Colonic mucosa (tissue), 4 donors: Measurements from ENCODE around the gene LCN15. TPM values are rescaled to one million over a fixed set of nuclear protein-coding genes. Genes with fewer than 3 reads are reported as not detected.

Experiments used
- DNase-seq: peaks from one replicate; pipeline ENCODE4 v3.0.0-alpha.2; 2020
- H3K27ac ChIP-seq: fragments of 200-600 bp; one replicate; pipeline ENCODE4 v1.8.0; 2021
- H3K27me3 ChIP-seq: fragments of 200-600 bp; one replicate; pipeline ENCODE4 v1.8.0; 2021
- H3K36me3 ChIP-seq: fragments of 200-600 bp; one replicate; pipeline ENCODE4 v1.8.0; 2021
- H3K4me1 ChIP-seq: fragments of 200-600 bp; one replicate; pipeline ENCODE4 v1.8.0; 2021; ENCODE audit warnings: mild to moderate bottlenecking
- H3K4me3 ChIP-seq: fragments of 200-600 bp; one replicate; pipeline ENCODE4 v1.8.0; 2021
- H3K9ac ChIP-seq, 2 donors: one replicate each; pipeline ENCODE4 v1.7.0; 2013; ENCODE audit warnings: control low read depth in 2 of 2, low read depth in 2 of 2, low read length in 2 of 2
- H3K9me3 ChIP-seq: fragments of 200-600 bp; one replicate; pipeline ENCODE4 v1.8.0; 2021
- intact Hi-C: fragments of 100-400 bp; cut with DNase I; formaldehyde crosslinking; loops from one replicate; pipeline ENCODE4 v1.14.1; 2022
- total RNA-seq, 2 donors: library from RNA; stranded (reverse); fragmentation: NEBNext Ultra II Directional in 1 of 2; extraction: Animal tissue kit (Norgen Biotek cat#: 25700) in 1 of 2; gene quantifications; one replicate each; pipeline ENCODE4 v1.2.1, GENCODE V29; 2021
- TF ChIP-seq, protein P1 (sequence below): fragments of 200-600 bp; IDR thresholded peaks from one replicate; pipeline ENCODE4 v1.8.0; 2022; ENCODE audit warnings: antibody characterized with exemption, mild to moderate bottlenecking
- donor health status: healthy.
- donor health status: DM: no; HTN: no; CAD: no.
- donor health status: DM: no; HTN: no; CAD: no.

The LCN15 gene
- total RNA-seq, 2 donors from 2014 or later, result 3.4 TPM; not detected in 1

DNA sequence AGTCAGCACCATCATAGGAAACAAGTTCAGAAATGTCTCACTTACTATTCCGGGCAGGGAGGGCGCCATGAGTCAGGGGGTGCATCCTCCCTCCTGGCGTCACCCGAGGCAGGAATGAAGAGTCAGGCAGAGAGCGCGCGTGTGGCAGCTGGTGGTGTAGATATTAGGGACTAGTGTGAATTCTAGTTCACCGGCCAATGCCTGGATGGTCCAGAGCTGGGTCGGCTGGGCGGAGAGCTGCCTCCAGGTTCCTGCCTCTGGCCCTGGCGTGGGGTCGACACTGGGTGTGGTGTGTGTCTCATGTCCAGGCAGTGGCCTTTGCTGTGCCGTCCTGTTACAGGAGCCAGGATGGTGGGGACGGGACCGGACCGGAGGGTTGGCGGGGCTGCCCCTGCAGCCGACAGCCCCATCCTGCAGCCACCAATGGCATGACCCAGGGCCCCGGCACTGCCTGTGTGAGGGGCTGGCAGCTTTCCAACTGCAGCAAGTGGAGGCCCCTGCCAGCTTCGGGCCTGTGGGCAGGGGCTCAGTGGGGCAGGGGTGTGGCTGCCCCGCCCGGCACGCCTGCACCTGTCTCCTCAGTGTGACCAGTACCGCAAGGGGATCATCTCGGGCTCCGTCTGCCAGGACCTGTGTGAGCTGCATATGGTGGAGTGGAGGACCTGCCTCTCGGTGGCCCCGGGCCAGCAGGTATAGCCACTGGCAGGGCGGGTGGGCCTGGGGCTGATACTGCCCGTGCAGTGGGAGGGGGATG lies 42.8 kb downstream of the LCN15 start:
- DNase-seq, result no peak
- Histone ChIP-seq H3K27me3 (no peaks in the 10 kb centered on the region), H3K36me3 (peaks cover 6% of the 10 kb centered on the region), H3K4me1 (peaks cover 6% of the 10 kb centered on the region), H3K4me3 (no peak overlapping the region), H3K9me3 (no peaks in the 10 kb centered on the region), H3K27ac (no peak overlapping the region), H3K9ac (no peak overlapping the region)
- TF ChIP-seq, protein P1, sequence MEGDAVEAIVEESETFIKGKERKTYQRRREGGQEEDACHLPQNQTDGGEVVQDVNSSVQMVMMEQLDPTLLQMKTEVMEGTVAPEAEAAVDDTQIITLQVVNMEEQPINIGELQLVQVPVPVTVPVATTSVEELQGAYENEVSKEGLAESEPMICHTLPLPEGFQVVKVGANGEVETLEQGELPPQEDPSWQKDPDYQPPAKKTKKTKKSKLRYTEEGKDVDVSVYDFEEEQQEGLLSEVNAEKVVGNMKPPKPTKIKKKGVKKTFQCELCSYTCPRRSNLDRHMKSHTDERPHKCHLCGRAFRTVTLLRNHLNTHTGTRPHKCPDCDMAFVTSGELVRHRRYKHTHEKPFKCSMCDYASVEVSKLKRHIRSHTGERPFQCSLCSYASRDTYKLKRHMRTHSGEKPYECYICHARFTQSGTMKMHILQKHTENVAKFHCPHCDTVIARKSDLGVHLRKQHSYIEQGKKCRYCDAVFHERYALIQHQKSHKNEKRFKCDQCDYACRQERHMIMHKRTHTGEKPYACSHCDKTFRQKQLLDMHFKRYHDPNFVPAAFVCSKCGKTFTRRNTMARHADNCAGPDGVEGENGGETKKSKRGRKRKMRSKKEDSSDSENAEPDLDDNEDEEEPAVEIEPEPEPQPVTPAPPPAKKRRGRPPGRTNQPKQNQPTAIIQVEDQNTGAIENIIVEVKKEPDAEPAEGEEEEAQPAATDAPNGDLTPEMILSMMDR, result no peak
- intact Hi-C loops, result no loop called here

GRCh38 chr9:136720898-136721338 lies 43.4 kb downstream of the LCN15 start:
- Histone ChIP-seq H3K4me3 (no peak overlapping the region), H3K27ac (no peak overlapping the region), H3K9ac (no peak overlapping the region), H3K9me3 (no peaks in the 10 kb centered on the region), H3K4me1 (peaks cover under 1% of the 10 kb centered on the region), H3K36me3 (peaks cover 6% of the 10 kb centered on the region), H3K27me3 (no peaks in the 10 kb centered on the region)
- no peak for DNase-seq
- TF ChIP-seq, protein P1, result no peak
- intact Hi-C loops, result no loop called here

GRCh38 chr9:136720251-136720897 lies 43.9 kb downstream of the LCN15 start:
- intact Hi-C loops, result no loop called here
- TF ChIP-seq, protein P1, result no peak
- Histone ChIP-seq H3K27me3 (no peaks in the 10 kb centered on the region), H3K27ac (no peak overlapping the region), H3K36me3 (peaks cover 6% of the 10 kb centered on the region), H3K4me1 (no peaks in the 10 kb centered on the region), H3K9ac (no peak overlapping the region), H3K4me3 (no peak overlapping the region), H3K9me3 (no peaks in the 10 kb centered on the region)
- no peak for DNase-seq

GRCh38 chr9:136719195-136719880 lies 45.0 kb downstream of the LCN15 start:
- Histone ChIP-seq H3K4me3 (no peak overlapping the region), H3K4me1 (no peaks in the 10 kb centered on the region), H3K36me3 (peaks cover 6% of the 10 kb centered on the region), H3K27me3 (no peaks in the 10 kb centered on the region), H3K9me3 (no peaks in the 10 kb centered on the region), H3K27ac (no peak overlapping the region), H3K9ac (no peak overlapping the region)
- intact Hi-C loops, result no loop called here
- no peak for DNase-seq
- TF ChIP-seq, protein P1, result no peak

DNA sequence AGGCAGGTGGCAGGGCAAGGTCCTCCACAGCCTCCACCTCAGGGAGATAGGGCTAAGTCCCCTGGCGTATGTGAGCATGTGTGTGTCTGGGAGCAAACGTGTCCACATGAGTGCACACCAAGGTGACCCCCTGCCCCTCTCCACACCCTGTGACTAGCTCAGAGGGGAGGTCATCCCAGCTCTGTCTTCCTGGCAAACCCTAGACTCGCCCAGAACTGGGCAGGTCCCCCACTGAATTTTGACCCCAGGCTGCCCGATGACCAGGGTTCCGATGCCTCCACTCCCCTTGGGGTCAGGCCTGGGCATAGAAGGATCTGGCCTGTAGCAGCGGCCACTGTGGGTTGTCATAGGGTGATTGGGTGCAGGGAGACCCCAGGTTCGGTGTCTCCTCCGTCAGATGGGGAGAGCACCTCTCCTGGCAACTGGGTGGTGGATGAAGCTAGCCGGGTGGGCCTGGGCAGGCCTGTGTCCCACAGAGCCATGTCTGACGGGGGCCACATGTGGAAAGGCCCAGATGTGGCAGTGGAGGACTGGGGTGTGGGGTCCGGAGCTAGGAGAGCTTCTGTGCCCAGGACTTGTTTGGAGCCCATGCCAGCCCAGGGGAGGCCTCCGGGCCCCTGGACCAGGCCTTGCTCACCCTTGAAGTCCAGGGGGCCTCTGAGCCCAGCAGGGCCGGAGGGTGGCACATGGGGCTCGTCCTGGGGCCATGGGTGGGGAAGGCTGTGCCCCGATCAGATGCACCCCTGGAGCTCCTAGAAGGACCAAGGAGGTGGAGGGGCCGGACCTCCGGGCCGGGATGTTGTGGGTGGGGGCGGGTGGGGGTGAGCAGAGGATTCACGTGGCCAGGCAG lies 45.7 kb downstream of the LCN15 start:
- Histone ChIP-seq H3K4me1 (no peaks in the 10 kb centered on the region), H3K27me3 (peaks cover 3% of the 10 kb centered on the region), H3K4me3 (no peak overlapping the region), H3K27ac (no peak overlapping the region), H3K9ac (no peak overlapping the region), H3K9me3 (no peaks in the 10 kb centered on the region), H3K36me3 (peaks cover under 1% of the 10 kb centered on the region)
- no peak for DNase-seq
- intact Hi-C loops, result no loop called here
- TF ChIP-seq, protein P1, result no peak
